ENCODE results near the gene FLOT1. TPM values are rescaled to one million over a fixed set of nuclear protein-coding genes. Genes with fewer than 3 reads are reported as not detected.

The FLOT1 gene
- total and polyA plus RNA-seq, 2 of the 13 experiments (the other 11 are each of a cell fraction or from before 2014, with no cell fraction given) = 82.3 to 130 TPM

DNA sequence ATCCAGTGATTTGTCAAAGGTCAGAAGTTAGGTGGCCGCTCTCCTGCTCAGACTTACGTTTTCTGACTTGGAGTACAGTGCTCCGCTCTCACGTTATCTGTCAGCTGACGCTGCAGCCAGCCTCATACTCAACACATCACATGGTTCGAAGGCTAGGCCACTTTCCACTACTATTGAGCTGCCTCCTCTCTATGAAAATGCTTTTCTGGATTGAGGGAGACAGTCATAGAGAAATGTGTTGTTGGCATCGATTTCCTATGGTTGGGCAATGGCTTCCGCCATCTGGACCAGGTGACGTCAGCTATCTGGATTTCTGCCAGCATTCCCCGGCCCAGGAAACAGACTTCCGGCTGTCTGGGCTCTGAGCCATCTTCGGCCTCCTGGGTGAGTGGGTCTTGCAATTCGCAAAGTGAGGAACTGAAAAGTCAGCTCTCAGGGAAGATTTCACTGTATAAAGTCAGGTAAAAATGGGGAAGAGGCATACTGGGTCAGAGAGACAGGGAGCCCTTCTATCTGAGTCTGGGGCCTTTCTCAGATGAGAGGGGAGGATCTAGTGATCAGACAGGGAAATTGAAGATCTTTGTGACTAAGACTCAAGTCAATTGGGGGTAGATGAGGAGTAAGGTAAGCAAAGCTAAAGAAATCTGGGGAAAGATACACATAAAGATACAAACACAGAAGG, 39.4 kb upstream of the FLOT1 start (continued):
- peak; percentile 88 for TF ChIP-seq ZHX2 (IDR thresholded peaks at IDR 0.05; ENCODE audit: low read depth)
- TF ChIP-seq ZHX2 (CRISPR knock-in tag; IDR thresholded peaks at IDR 0.05; ENCODE audit: borderline replicate concordance) = no peak
- no peak for TF ChIP-seq ZNF367 (CRISPR knock-in tag; IDR thresholded peaks at IDR 0.05; ENCODE audit: borderline replicate concordance)
- no peak for TF ChIP-seq SNAPC2 (CRISPR knock-in tag; IDR thresholded peaks at IDR 0.05)
- TF ChIP-seq ZNF12 (CRISPR knock-in tag; IDR thresholded peaks at IDR 0.05) = peak; percentile 96
- TF ChIP-seq, protein P1, sequence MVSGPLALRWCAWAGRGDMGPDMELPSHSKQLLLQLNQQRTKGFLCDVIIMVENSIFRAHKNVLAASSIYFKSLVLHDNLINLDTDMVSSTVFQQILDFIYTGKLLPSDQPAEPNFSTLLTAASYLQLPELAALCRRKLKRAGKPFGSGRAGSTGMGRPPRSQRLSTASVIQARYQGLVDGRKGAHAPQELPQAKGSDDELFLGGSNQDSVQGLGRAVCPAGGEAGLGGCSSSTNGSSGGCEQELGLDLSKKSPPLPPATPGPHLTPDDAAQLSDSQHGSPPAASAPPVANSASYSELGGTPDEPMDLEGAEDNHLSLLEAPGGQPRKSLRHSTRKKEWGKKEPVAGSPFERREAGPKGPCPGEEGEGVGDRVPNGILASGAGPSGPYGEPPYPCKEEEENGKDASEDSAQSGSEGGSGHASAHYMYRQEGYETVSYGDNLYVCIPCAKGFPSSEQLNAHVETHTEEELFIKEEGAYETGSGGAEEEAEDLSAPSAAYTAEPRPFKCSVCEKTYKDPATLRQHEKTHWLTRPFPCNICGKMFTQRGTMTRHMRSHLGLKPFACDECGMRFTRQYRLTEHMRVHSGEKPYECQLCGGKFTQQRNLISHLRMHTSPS (CRISPR knock-in tag; IDR thresholded peaks at IDR 0.05; ENCODE audit: low read depth) = no peak; the same call in 1 of the 2 replicates
- TF ChIP-seq, protein P2, sequence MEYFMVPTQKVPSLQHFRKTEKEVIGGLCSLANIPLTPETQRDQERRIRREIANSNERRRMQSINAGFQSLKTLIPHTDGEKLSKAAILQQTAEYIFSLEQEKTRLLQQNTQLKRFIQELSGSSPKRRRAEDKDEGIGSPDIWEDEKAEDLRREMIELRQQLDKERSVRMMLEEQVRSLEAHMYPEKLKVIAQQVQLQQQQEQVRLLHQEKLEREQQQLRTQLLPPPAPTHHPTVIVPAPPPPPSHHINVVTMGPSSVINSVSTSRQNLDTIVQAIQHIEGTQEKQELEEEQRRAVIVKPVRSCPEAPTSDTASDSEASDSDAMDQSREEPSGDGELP (IDR thresholded peaks at IDR 0.05; ENCODE audit: borderline replicate concordance, low read depth) = peak; percentile 99
- TF ChIP-seq NR2F2 (IDR thresholded peaks at IDR 0.05; ENCODE audit: borderline replicate concordance, low read depth) = peak; percentile 36; the same call in 1 of the 2 replicates
- TF ChIP-seq HIVEP1 (CRISPR knock-in tag; IDR thresholded peaks at IDR 0.05) = peak; percentile 82; the same call in 1 of the 2 replicates
- TF ChIP-seq, protein P3, sequence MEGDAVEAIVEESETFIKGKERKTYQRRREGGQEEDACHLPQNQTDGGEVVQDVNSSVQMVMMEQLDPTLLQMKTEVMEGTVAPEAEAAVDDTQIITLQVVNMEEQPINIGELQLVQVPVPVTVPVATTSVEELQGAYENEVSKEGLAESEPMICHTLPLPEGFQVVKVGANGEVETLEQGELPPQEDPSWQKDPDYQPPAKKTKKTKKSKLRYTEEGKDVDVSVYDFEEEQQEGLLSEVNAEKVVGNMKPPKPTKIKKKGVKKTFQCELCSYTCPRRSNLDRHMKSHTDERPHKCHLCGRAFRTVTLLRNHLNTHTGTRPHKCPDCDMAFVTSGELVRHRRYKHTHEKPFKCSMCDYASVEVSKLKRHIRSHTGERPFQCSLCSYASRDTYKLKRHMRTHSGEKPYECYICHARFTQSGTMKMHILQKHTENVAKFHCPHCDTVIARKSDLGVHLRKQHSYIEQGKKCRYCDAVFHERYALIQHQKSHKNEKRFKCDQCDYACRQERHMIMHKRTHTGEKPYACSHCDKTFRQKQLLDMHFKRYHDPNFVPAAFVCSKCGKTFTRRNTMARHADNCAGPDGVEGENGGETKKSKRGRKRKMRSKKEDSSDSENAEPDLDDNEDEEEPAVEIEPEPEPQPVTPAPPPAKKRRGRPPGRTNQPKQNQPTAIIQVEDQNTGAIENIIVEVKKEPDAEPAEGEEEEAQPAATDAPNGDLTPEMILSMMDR (CRISPR knock-in tag; IDR thresholded peaks at IDR 0.05) = 0 out of 2 replicates have a peak, but pooled peaks have one; percentile 12
- peak; percentile 42 for TF ChIP-seq ZNF431 (CRISPR knock-in tag; IDR thresholded peaks at IDR 0.05; ENCODE audit: borderline replicate concordance, low read depth)
- no peak; the same call in 1 of the 2 replicates for TF ChIP-seq DR1 (CRISPR knock-in tag; IDR thresholded peaks at IDR 0.05)
- TF ChIP-seq ZNF274 (CRISPR knock-in tag; IDR thresholded peaks at IDR 0.05) = 0 out of 2 replicates have a peak, but pooled peaks have one; percentile 28
- TF ChIP-seq ZNF432 (CRISPR knock-in tag; IDR thresholded peaks at IDR 0.05; ENCODE audit: borderline replicate concordance) = no peak
- no peak for TF ChIP-seq AGO2 (optimal IDR thresholded peaks at IDR 0.05; ENCODE audit: low read depth, low read length)
- TF ChIP-seq RBAK (CRISPR knock-in tag; IDR thresholded peaks at IDR 0.05) = no peak
- no peak for TF ChIP-seq CREB3 (CRISPR knock-in tag; IDR thresholded peaks at IDR 0.05)
- TF ChIP-seq TBL1XR1 (IDR thresholded peaks at IDR 0.05; ENCODE audit: borderline replicate concordance, low read length, partially characterized antibody) = peak; percentile 97
